Smooth muscle cell (in vitro differentiated cells): ENCODE data around the gene PLA2G2D. TPM values are rescaled to one million over a fixed set of nuclear protein-coding genes. Genes with fewer than 3 reads are reported as not detected.

Experiments
- DNase-seq: peaks from one replicate; lab custom pipeline; 2025; ENCODE audit not compliant: unreplicated experiment; lab: John Stamatoyannopoulos, UW
- H2AFZ ChIP-seq: fragments of 200-600 bp; sonication (generic); 2 replicates; pipeline ENCODE4 v1.6.0; 2016; ENCODE audit warnings: antibody characterized with exemption, low read depth, mild to moderate bottlenecking
- H3F3A ChIP-seq: fragments of 200-600 bp; sonication (generic); 2 replicates; pipeline ENCODE4 v1.6.0; 2017; ENCODE audit warnings: antibody characterized with exemption, low read depth
- H3K27ac ChIP-seq: fragments of 200-600 bp; sonication (generic); 2 replicates; pipeline ENCODE4 v1.5.1; 2016; ENCODE audit warnings: low read depth, mild to moderate bottlenecking
- H3K27me3 ChIP-seq: fragments of 200-600 bp; sonication (generic); 2 replicates; pipeline ENCODE4 v1.6.1; 2016; ENCODE audit warnings: low read depth, mild to moderate bottlenecking
- H3K36me3 ChIP-seq: fragments of 200-600 bp; sonication (generic); 2 replicates; pipeline ENCODE4 v1.5.1; 2016; ENCODE audit warnings: low read depth
- H3K4me1 ChIP-seq: fragments of 200-600 bp; sonication (generic); 2 replicates; pipeline ENCODE4 v1.5.1; 2016; ENCODE audit warnings: low read depth
- H3K4me2 ChIP-seq: fragments of 200-600 bp; sonication (generic); 2 replicates; pipeline ENCODE4 v1.6.0; 2016; ENCODE audit warnings: mild to moderate bottlenecking
- H3K4me3 ChIP-seq: fragments of 200-600 bp; sonication (generic); 2 replicates; pipeline ENCODE4 v1.5.1; 2016; ENCODE audit warnings: mild to moderate bottlenecking
- H3K79me2 ChIP-seq: fragments of 200-600 bp; sonication (generic); 2 replicates; pipeline ENCODE4 v1.6.0; 2016; ENCODE audit warnings: low read depth, mild to moderate bottlenecking
- H3K9ac ChIP-seq: fragments of 200-600 bp; sonication (generic); 2 replicates; pipeline ENCODE4 v1.6.0; 2016; ENCODE audit warnings: low read depth
- H3K9me3 ChIP-seq: fragments of 200-600 bp; sonication (generic); replicated peaks from 2 replicates; pipeline ENCODE4 v1.5.1; 2016; ENCODE audit warnings: low read depth
- H4K20me1 ChIP-seq: fragments of 200-600 bp; sonication (generic); 2 replicates; pipeline ENCODE4 v1.6.0; 2016; ENCODE audit warnings: low read depth
- WGBS: methylation state at CpG from one replicate; pipeline ENCODE4 v1.1.7; 2016; ENCODE audit warnings: low lambda C conversion rate; 5-methylcytosine and 5-hydroxymethylcytosine counted together
- polyA plus RNA-seq: library from polyadenylated mRNA; unstranded; fragments of >200 nt; fragmentation: Nextera tagmentation; extraction: Ambion mirVana; gene quantifications from 2 replicates; pipeline ENCODE4 v1.2.1, GENCODE V29; 2016
- total RNA-seq: library from RNA; depleted of rRNA; stranded (reverse); fragments of >200 nt; gene quantifications from 2 replicates; pipeline ENCODE4 v1.2.3, GENCODE V29; 2014
- TF ChIP-seq, protein P1 (sequence below): fragments of 200-600 bp; sonication (generic); IDR thresholded peaks from 2 replicates; pipeline ENCODE4 v1.5.1; 2017; ENCODE audit warnings: borderline replicate concordance, mild to moderate bottlenecking, antibody characterized with exemption; ENCODE audit not compliant: insufficient read depth, poor library complexity, severe bottlenecking

The PLA2G2D gene
- total and polyA plus RNA-seq, 2 experiments from 2014 or later, result not detected

DNA sequence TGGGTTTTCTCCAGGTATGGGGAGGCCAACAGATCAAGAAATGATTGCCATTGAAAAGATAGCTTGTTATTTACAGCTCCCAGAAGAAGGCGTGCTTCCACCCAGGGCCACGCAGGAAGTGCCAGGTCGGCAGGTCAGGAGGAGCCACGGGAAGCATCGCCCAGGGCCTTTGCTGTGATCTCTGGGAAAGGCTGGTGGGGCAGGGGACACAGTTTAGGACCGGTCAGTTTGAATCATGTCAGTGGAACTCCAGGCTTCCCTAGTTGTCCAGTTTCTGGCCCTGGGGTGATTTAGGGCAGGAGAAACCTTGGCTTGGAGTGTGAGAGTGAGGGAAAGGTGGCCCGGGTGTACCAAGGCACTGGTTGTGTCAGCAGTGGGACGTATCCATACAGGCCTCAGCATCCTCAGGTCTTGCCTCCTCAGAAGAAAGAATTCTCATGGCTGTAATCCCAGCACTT, 38.0 kb downstream of the PLA2G2D start:
- DNase-seq, result no peak
- WGBS, result 99% methylated on average over 8 of the region's 8 CpGs
- Histone ChIP-seq H2AFZ (no peak overlapping the region), H3K9ac (no peak overlapping the region), H3K9me3 (no peaks in the 10 kb centered on the region), H4K20me1 (no peaks in the 10 kb centered on the region), H3K27ac (no peak overlapping the region), H3K4me2 (no peak overlapping the region), H3K4me3 (no peak overlapping the region), H3K4me1 (no peaks in the 10 kb centered on the region), H3K27me3 (no peaks in the 10 kb centered on the region), H3F3A (no peaks in the 10 kb centered on the region), H3K36me3 (no peaks in the 10 kb centered on the region), H3K79me2 (no peaks in the 10 kb centered on the region)
- TF ChIP-seq, protein P1, sequence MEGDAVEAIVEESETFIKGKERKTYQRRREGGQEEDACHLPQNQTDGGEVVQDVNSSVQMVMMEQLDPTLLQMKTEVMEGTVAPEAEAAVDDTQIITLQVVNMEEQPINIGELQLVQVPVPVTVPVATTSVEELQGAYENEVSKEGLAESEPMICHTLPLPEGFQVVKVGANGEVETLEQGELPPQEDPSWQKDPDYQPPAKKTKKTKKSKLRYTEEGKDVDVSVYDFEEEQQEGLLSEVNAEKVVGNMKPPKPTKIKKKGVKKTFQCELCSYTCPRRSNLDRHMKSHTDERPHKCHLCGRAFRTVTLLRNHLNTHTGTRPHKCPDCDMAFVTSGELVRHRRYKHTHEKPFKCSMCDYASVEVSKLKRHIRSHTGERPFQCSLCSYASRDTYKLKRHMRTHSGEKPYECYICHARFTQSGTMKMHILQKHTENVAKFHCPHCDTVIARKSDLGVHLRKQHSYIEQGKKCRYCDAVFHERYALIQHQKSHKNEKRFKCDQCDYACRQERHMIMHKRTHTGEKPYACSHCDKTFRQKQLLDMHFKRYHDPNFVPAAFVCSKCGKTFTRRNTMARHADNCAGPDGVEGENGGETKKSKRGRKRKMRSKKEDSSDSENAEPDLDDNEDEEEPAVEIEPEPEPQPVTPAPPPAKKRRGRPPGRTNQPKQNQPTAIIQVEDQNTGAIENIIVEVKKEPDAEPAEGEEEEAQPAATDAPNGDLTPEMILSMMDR, result no peak

DNA sequence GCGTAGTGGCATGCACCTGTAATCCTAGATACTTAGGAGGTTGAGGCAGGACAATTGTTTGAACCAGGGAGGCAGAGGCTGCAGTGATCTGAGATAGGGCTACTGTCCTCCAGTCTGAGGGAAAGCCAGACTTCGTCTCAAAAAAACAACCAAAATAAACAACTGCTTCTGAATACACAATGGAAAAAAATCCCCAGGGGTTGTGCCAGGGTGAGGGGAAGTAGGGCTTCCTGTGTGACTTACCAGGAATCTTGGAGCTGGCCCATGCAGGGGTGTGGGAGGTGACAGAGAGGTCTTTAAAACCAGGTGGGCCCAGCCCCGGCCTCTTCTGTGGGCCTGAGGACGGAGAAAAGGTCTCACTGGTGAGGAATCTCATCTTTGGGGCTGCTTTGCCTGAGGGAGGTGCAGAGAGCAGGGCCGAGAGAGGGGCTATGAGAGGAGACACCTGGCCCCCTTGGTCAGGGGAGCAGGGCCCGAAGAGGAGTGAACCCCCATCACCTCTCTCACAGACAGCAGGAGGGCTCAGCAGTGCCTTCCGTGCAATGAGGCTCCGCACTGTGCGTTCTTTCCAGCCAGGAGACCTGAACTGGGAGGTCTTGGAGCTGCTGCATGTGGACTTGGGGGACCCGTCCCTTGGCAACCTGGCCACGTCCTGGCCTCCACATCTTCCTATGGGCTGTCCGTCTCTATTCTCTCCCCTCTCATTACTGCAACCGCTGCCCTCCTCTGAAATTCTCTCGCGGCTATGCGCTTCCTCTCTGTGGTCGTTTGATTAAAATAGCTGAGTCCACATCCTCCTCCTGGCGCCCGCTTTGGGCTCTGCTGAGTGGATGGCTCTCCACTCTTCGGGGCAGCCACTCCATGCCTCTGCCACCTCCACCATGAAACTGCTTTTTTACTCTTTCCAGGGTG, 38.6 kb downstream of the PLA2G2D start:
- Histone ChIP-seq H3K4me1 (no peaks in the 10 kb centered on the region), H3K4me2 (no peak overlapping the region), H3K9me3 (no peaks in the 10 kb centered on the region), H3K27ac (no peak overlapping the region), H4K20me1 (no peaks in the 10 kb centered on the region), H3F3A (no peaks in the 10 kb centered on the region), H3K79me2 (no peaks in the 10 kb centered on the region), H3K9ac (no peak overlapping the region), H3K36me3 (no peaks in the 10 kb centered on the region), H2AFZ (no peak overlapping the region), H3K27me3 (no peaks in the 10 kb centered on the region), H3K4me3 (no peak overlapping the region)
- TF ChIP-seq, protein P1, result no peak
- WGBS, result 91% methylated on average over 20 of the region's 20 CpGs
- no peak for DNase-seq

DNA sequence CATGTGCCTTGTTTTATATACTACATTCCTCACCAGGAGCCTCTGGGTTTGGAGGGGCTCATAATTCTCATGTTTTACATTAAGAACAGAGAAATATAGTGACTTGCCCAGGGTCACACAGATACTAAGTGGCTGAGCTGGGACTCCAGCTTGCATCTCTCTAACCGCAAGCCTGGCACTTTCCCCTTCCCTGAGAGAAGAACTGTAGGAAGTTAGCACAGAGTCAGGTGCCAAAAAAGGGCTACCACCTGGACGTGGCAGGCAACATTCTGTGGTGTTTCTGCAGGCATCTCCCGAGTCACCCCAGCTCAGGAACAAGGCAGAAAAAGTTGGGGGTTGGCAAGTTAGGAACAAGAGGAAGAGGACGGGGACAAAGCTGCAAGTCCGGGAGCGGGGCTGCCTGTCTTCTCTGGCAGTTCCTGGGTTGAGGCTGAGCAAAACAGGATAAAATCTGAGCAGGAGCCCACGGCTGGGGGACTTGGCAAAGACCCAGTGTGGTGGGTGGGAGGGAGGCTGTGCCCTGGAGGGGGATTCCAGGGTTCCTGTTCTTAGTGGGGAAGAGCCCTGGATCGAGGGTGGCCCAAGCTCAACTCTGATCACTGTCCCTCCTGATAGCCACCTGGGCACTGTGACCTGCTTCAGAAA, 39.6 kb downstream of the PLA2G2D start:
- Histone ChIP-seq H3K27me3 (no peaks in the 10 kb centered on the region), H3K36me3 (no peaks in the 10 kb centered on the region), H3K4me2 (no peak overlapping the region), H4K20me1 (no peaks in the 10 kb centered on the region), H3K27ac (no peak overlapping the region), H3K4me3 (no peak overlapping the region), H3K4me1 (no peaks in the 10 kb centered on the region), H2AFZ (no peak overlapping the region), H3F3A (no peaks in the 10 kb centered on the region), H3K9ac (no peak overlapping the region), H3K79me2 (no peaks in the 10 kb centered on the region), H3K9me3 (no peaks in the 10 kb centered on the region)
- DNase-seq, result no peak
- TF ChIP-seq, protein P1, result no peak
- 83% methylated on average over 8 of the region's 8 CpGs for WGBS
